Measurements from ENCODE around the gene RAPGEF6. TPM values are rescaled to one million over a fixed set of nuclear protein-coding genes. Genes with fewer than 3 reads are reported as not detected.
A peak's percentile ranks its signal among the peaks of the same experiment; 100 is the strongest.
"Not testable (repeated sequence)": the region's sequence is repeated elsewhere in the genome, so short reads cannot be mapped to it uniquely, and the experiment has no call there.

Gene RAPGEF6
- total RNA-seq, 6 experiments from 2014 or later: 7.3 to 12.0 (median 10.2) TPM

- Mint-ChIP-seq H3K27me3 (ENCODE audit: insufficient read depth) (no peaks in the 10 kb centered on the region), H3K4me3 (no peak overlapping the region), H3K27ac (no peak overlapping the region), H3K9me3 (no peaks in the 10 kb centered on the region), H3K4me1 (ENCODE audit: low read depth) (peaks cover 41% of the 10 kb centered on the region), H3K36me3 (ENCODE audit: low read depth) (peaks cover 23% of the 10 kb centered on the region)
- no peak for DNase-seq
- no peak for TF ChIP-seq CTCF (IDR thresholded peaks at IDR 0.05)
Observed at GRCh38 chr5:131682175-131682574, 47.1 kb upstream of the RAPGEF6 start.

- Mint-ChIP-seq H3K27me3 (ENCODE audit: insufficient read depth) (no peaks in the 10 kb centered on the region), H3K4me1 (ENCODE audit: low read depth) (peaks cover 31% of the 10 kb centered on the region), H3K4me3 (no peak overlapping the region; the same call in 1 of the 2 replicates), H3K9me3 (no peaks in the 10 kb centered on the region), H3K36me3 (ENCODE audit: low read depth) (peaks cover 40% of the 10 kb centered on the region), H3K27ac (peak overlapping the region; percentile 47)
- TF ChIP-seq CTCF (IDR thresholded peaks at IDR 0.05): no peak
- peak; percentile 62 for DNase-seq
Observed at GRCh38 chr5:131679911-131680310, 44.9 kb upstream of the RAPGEF6 start.

GRCh38 chr5:131678273-131678672 lies 43.2 kb upstream of the RAPGEF6 start:
- H3K27ac Mint-ChIP-seq; DNase-seq; H3K4me3 Mint-ChIP-seq; H3K27me3 Mint-ChIP-seq (ENCODE audit: insufficient read depth); H3K9me3 Mint-ChIP-seq: not testable (repeated sequence)
- H3K4me1 Mint-ChIP-seq (ENCODE audit: low read depth): peaks cover 31% of the 10 kb centered on the region
- H3K36me3 Mint-ChIP-seq (ENCODE audit: low read depth): peaks cover 42% of the 10 kb centered on the region

- H3K27me3 Mint-ChIP-seq (ENCODE audit: insufficient read depth): no peaks in the 10 kb centered on the region
- H3K4me1 Mint-ChIP-seq (ENCODE audit: low read depth): peaks cover 38% of the 10 kb centered on the region
- no peak overlapping the region for H3K4me3 Mint-ChIP-seq
- no peaks in the 10 kb centered on the region for H3K9me3 Mint-ChIP-seq
- H3K36me3 Mint-ChIP-seq (ENCODE audit: low read depth): peaks cover 43% of the 10 kb centered on the region
- TF ChIP-seq CTCF (IDR thresholded peaks at IDR 0.05): no peak
- H3K27ac Mint-ChIP-seq: peak overlapping the region; percentile 5; the same call in 1 of the 2 replicates
- no peak for DNase-seq
Observed at GRCh38 chr5:131677115-131677514, 42.1 kb upstream of the RAPGEF6 start.

GRCh38 chr5:131672776-131673175 lies 37.7 kb upstream of the RAPGEF6 start:
- Mint-ChIP-seq H3K27me3 (ENCODE audit: insufficient read depth) (no peaks in the 10 kb centered on the region), H3K4me3 (peak overlapping the region; percentile 23), H3K27ac (peak overlapping the region; percentile 87), H3K9me3 (no peaks in the 10 kb centered on the region), H3K4me1 (ENCODE audit: low read depth) (peaks cover 23% of the 10 kb centered on the region), H3K36me3 (ENCODE audit: low read depth) (peaks cover 52% of the 10 kb centered on the region)
- no peak for TF ChIP-seq CTCF (IDR thresholded peaks at IDR 0.05)
- DNase-seq: no peak

- H3K9me3 Mint-ChIP-seq: no peaks in the 10 kb centered on the region
- H3K27ac Mint-ChIP-seq: peak overlapping the region; percentile 87
- peak; percentile 84 for DNase-seq
- peaks cover 45% of the 10 kb centered on the region for H3K36me3 Mint-ChIP-seq (ENCODE audit: low read depth)
- TF ChIP-seq CTCF (IDR thresholded peaks at IDR 0.05): no peak
- H3K4me3 Mint-ChIP-seq: peak overlapping the region; percentile 23
- peaks cover 19% of the 10 kb centered on the region for H3K4me1 Mint-ChIP-seq (ENCODE audit: low read depth)
- no peaks in the 10 kb centered on the region for H3K27me3 Mint-ChIP-seq (ENCODE audit: insufficient read depth)
Observed at GRCh38 chr5:131671994-131672655, 37.1 kb upstream of the RAPGEF6 start.

Data from HFFc6 (cell line).